OCI-LY3 (cell line): Measurements from ENCODE around the gene NEU2.

ENCODE experiments used
- EZH2phosphoT487 ChIP-seq: fragments of 200-600 bp; shearing (Covaris generic); IDR thresholded peaks from 2 replicates; pipeline ENCODE4 v1.6.1; 2018; ENCODE audit warnings: antibody characterized with exemption, mixed run types, low read depth
- TF ChIP-seq, protein P1 (sequence below): fragments of 200-600, 300-600 bp; sonication (generic); IDR thresholded peaks from 2 replicates; pipeline ENCODE4 v1.5.1; 2014; ENCODE audit warnings: antibody characterized with exemption, low read length, low read depth

DNA sequence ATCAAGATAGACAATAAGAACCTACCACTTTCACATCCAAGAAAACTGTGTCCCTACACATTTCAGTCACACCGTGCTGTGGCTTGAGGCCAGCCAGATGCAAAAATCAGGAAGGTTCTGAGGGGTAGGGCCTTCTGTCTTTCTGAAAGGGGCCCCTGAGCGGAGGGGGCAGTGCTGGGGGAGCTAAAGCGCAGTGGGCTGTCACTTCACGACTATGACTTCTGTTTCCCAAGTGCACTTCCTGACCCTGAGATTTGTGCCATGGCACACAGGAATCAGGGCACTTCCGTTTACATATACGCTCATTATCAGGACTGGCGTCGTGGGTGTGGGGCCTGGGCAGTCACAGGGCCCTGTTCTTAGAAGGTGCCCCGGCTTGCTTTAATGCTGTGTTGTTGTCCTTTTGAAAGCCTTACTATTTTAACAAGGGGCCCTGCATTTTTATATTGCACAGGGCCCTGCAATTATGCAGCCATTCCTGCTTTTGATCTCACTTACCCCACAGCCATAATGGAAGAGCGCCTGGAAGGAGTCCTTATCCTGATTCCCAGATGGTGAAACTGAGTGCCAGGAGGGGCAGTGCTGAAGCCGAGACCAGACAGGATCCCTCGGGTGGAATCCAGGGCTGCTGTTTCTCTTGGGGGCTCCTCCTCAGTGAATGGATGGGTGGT, 20.0 kb upstream of the NEU2 start:
- TF ChIP-seq, protein P1, sequence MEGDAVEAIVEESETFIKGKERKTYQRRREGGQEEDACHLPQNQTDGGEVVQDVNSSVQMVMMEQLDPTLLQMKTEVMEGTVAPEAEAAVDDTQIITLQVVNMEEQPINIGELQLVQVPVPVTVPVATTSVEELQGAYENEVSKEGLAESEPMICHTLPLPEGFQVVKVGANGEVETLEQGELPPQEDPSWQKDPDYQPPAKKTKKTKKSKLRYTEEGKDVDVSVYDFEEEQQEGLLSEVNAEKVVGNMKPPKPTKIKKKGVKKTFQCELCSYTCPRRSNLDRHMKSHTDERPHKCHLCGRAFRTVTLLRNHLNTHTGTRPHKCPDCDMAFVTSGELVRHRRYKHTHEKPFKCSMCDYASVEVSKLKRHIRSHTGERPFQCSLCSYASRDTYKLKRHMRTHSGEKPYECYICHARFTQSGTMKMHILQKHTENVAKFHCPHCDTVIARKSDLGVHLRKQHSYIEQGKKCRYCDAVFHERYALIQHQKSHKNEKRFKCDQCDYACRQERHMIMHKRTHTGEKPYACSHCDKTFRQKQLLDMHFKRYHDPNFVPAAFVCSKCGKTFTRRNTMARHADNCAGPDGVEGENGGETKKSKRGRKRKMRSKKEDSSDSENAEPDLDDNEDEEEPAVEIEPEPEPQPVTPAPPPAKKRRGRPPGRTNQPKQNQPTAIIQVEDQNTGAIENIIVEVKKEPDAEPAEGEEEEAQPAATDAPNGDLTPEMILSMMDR = no peak
- no peak for TF ChIP-seq EZH2phosphoT487
